AG04449 (cell line): ENCODE measurements around the gene OR10H5.
"Not testable (repeated sequence)": the region's sequence is repeated elsewhere in the genome, so short reads cannot be mapped to it uniquely, and the experiment has no call there.

Experiments
- CTCF ChIA-PET: fragments of 350-600 bp; formaldehyde crosslinking; extraction: SDS; loops from one replicate; lab custom pipeline; 2021; ENCODE audit warnings: antibody characterized with exemption; lab: Yijun Ruan, JAX
- POLR2A ChIA-PET: fragments of 400-600, 350-600 bp; formaldehyde crosslinking; extraction: SDS; loops from one replicate; lab custom pipeline; 2020; ENCODE audit warnings: antibody characterized with exemption, inconsistent platforms; lab: Yijun Ruan, JAX
- DNase-seq: peaks from one replicate; pipeline ENCODE4 v3.0.0-alpha.2; 2010; ENCODE audit warnings: low read depth, low spot score
- H3K4me3 ChIP-seq: 2 replicates; pipeline ENCODE4 v1.5.1; 2011; ENCODE audit warnings: low read depth, mild to moderate bottlenecking, control low read depth, low read length
- CTCF ChIP-seq: IDR thresholded peaks from one replicate; pipeline ENCODE4 v1.5.1; 2011; ENCODE audit warnings: mild to moderate bottlenecking, moderate library complexity, low read length, control low read depth, inconsistent platforms; ENCODE audit not compliant: insufficient read depth; ENCODE audit errors: missing control alignments

The OR10H5 gene

GRCh38 chr19:15780610-15781418 lies 6.6 kb upstream of the OR10H5 start:
- CTCF ChIA-PET, result no interaction called here
- no peak for TF ChIP-seq CTCF
- H3K4me3 ChIP-seq, result no peak overlapping the region
- POLR2A ChIA-PET, result no interaction called here
- DNase-seq, result no peak

- CTCF ChIA-PET, result no interaction called here
- DNase-seq, result no peak
- H3K4me3 ChIP-seq, result no peak overlapping the region
- POLR2A ChIA-PET, result no interaction called here
- no peak for TF ChIP-seq CTCF
Measured at GRCh38 chr19:15781661-15782060, 5.8 kb upstream of the OR10H5 start.

GRCh38 chr19:15782211-15782610 lies 5.2 kb upstream of the OR10H5 start:
- DNase-seq, result no peak
- ChIA-PET POLR2A (no interaction called here), CTCF (no interaction called here)
- TF ChIP-seq CTCF, result no peak
- H3K4me3 ChIP-seq, result no peak overlapping the region

- DNase-seq, H3K4me3 ChIP-seq, CTCF ChIA-PET, POLR2A ChIA-PET: not testable (repeated sequence)
Measured at GRCh38 chr19:15782896-15783295, 4.6 kb upstream of the OR10H5 start.

GRCh38 chr19:15788594-15789270 lies 1.3 kb downstream of the OR10H5 start:
- no peak for DNase-seq
- POLR2A ChIA-PET, result no interaction called here
- CTCF ChIA-PET, result no interaction called here
- no peak overlapping the region for H3K4me3 ChIP-seq
- TF ChIP-seq CTCF, result no peak

- H3K4me3 ChIP-seq, result no peak overlapping the region
- DNase-seq, result no peak
- CTCF ChIA-PET, result no interaction called here
- TF ChIP-seq CTCF, result no peak
- POLR2A ChIA-PET, result no interaction called here
Measured at GRCh38 chr19:15790096-15790495, 2.6 kb downstream of the OR10H5 start.

- not testable (repeated sequence) for H3K4me3 ChIP-seq
Measured at GRCh38 chr19:15794279-15794678, 6.8 kb downstream of the OR10H5 start.

More at GRCh38 chr19:15794279-15794678, 6.8 kb downstream of the OR10H5 start:
- POLR2A ChIA-PET, CTCF ChIA-PET, DNase-seq: not testable (repeated sequence)
